Adipocyte (in vitro differentiated cells): Measurements from ENCODE around the gene ALKBH5.

Experiments
- DNase-seq: peaks from one replicate; pipeline ENCODE4 v3.0.0-alpha.2; 2015; ENCODE audit warnings: low read depth
- H3K27me3 ChIP-seq: replicated peaks from 2 replicates; pipeline ENCODE4 v1.7.0; 2013; ENCODE audit warnings: mild to moderate bottlenecking, low read length, moderate library complexity; ENCODE audit not compliant: control insufficient read depth, insufficient read depth
- H3K36me3 ChIP-seq: 2 replicates; pipeline ENCODE4 v1.7.0; 2013; ENCODE audit warnings: low read length, mild to moderate bottlenecking, moderate library complexity; ENCODE audit not compliant: control insufficient read depth, insufficient read depth, severe bottlenecking
- H3K4me1 ChIP-seq: 2 replicates; pipeline ENCODE4 v1.7.0; 2013; ENCODE audit warnings: mild to moderate bottlenecking, low read length, moderate library complexity; ENCODE audit not compliant: control insufficient read depth, insufficient read depth
- H3K4me3 ChIP-seq: 2 replicates; pipeline ENCODE4 v1.7.0; 2013; ENCODE audit warnings: mild to moderate bottlenecking, low read length, moderate library complexity
- H3K9ac ChIP-seq: 2 replicates; pipeline ENCODE4 v1.7.0; 2013; ENCODE audit warnings: mild to moderate bottlenecking, low read length, moderate library complexity
- H3K9me3 ChIP-seq: 2 replicates; pipeline ENCODE4 v1.7.0; 2013; ENCODE audit warnings: mild to moderate bottlenecking, low read length, moderate library complexity; ENCODE audit not compliant: control insufficient read depth

ALKBH5 gene

GRCh38 chr17:18225642-18226283, 42.1 kb downstream of the ALKBH5 start:
- H3K27me3 ChIP-seq: no peaks in the 10 kb centered on the region
- peak overlapping the region; percentile 97 for H3K9ac ChIP-seq
- DNase-seq: peak; percentile 74
- H3K4me3 ChIP-seq: peak overlapping the region; percentile 98
- no peaks in the 10 kb centered on the region for H3K9me3 ChIP-seq
- H3K4me1 ChIP-seq: peaks cover 29% of the 10 kb centered on the region
- no peaks in the 10 kb centered on the region for H3K36me3 ChIP-seq

GRCh38 chr17:18226284-18226945, 42.8 kb downstream of the ALKBH5 start:
- Histone ChIP-seq H3K4me3 (peak overlapping the region; percentile 98), H3K4me1 (peaks cover 23% of the 10 kb centered on the region), H3K9ac (peak overlapping the region; percentile 97), H3K9me3 (no peaks in the 10 kb centered on the region), H3K36me3 (no peaks in the 10 kb centered on the region), H3K27me3 (no peaks in the 10 kb centered on the region)
- peak; percentile 46 for DNase-seq

- Histone ChIP-seq H3K4me1 (peaks cover 19% of the 10 kb centered on the region), H3K36me3 (peaks cover 4% of the 10 kb centered on the region), H3K4me3 (no peak overlapping the region), H3K9me3 (no peaks in the 10 kb centered on the region), H3K27me3 (no peaks in the 10 kb centered on the region), H3K9ac (no peak overlapping the region)
- DNase-seq: no peak
These were observed 44.0 kb downstream of the ALKBH5 start for GRCh38 chr17:18227635-18228034.

- Histone ChIP-seq H3K4me3 (no peak overlapping the region), H3K36me3 (peaks cover 6% of the 10 kb centered on the region), H3K4me1 (peaks cover 19% of the 10 kb centered on the region), H3K9ac (peak overlapping the region; percentile 39), H3K9me3 (no peaks in the 10 kb centered on the region), H3K27me3 (no peaks in the 10 kb centered on the region)
- no peak for DNase-seq
These were observed 44.6 kb downstream of the ALKBH5 start for GRCh38 chr17:18228176-18228682.

GRCh38 chr17:18229254-18229653, 45.6 kb downstream of the ALKBH5 start:
- Histone ChIP-seq H3K4me1 (peaks cover 16% of the 10 kb centered on the region), H3K4me3 (no peak overlapping the region), H3K9ac (no peak overlapping the region), H3K9me3 (no peaks in the 10 kb centered on the region), H3K36me3 (peaks cover 12% of the 10 kb centered on the region), H3K27me3 (no peaks in the 10 kb centered on the region)
- no peak for DNase-seq

GRCh38 chr17:18229771-18230170, 46.1 kb downstream of the ALKBH5 start:
- DNase-seq: no peak
- Histone ChIP-seq H3K9me3 (no peaks in the 10 kb centered on the region), H3K27me3 (no peaks in the 10 kb centered on the region), H3K9ac (no peak overlapping the region), H3K4me1 (peaks cover 10% of the 10 kb centered on the region), H3K36me3 (peaks cover 18% of the 10 kb centered on the region), H3K4me3 (no peak overlapping the region)

- H3K4me3 ChIP-seq: no peak overlapping the region
- H3K9ac ChIP-seq: no peak overlapping the region
- H3K9me3 ChIP-seq: no peaks in the 10 kb centered on the region
- peaks cover 24% of the 10 kb centered on the region for H3K36me3 ChIP-seq
- DNase-seq: no peak
- H3K27me3 ChIP-seq: no peaks in the 10 kb centered on the region
- peaks cover 8% of the 10 kb centered on the region for H3K4me1 ChIP-seq
These were observed 46.9 kb downstream of the ALKBH5 start for GRCh38 chr17:18230288-18231141.

- H3K27me3 ChIP-seq: no peaks in the 10 kb centered on the region
These were observed 47.5 kb downstream of the ALKBH5 start for GRCh38 chr17:18231164-18231563.

GRCh38 chr17:18233803-18234518, 50.3 kb downstream of the ALKBH5 start:
- Histone ChIP-seq H3K4me3 (no peak overlapping the region), H3K9me3 (no peaks in the 10 kb centered on the region), H3K36me3 (peaks cover 46% of the 10 kb centered on the region), H3K9ac (no peak overlapping the region), H3K4me1 (no peaks in the 10 kb centered on the region), H3K27me3 (no peaks in the 10 kb centered on the region)
- no peak for DNase-seq

More at GRCh38 chr17:18231164-18231563, 47.5 kb downstream of the ALKBH5 start:
- peaks cover 30% of the 10 kb centered on the region for H3K36me3 ChIP-seq
- DNase-seq: no peak
- H3K9me3 ChIP-seq: no peaks in the 10 kb centered on the region
- peaks cover 8% of the 10 kb centered on the region for H3K4me1 ChIP-seq
- H3K4me3 ChIP-seq: no peak overlapping the region
- H3K9ac ChIP-seq: no peak overlapping the region

GRCh38 chr17:18234853-18235380, 51.3 kb downstream of the ALKBH5 start:
- DNase-seq: no peak
- no peaks in the 10 kb centered on the region for H3K9me3 ChIP-seq
- no peaks in the 10 kb centered on the region for H3K4me1 ChIP-seq
- H3K27me3 ChIP-seq: no peaks in the 10 kb centered on the region
- no peak overlapping the region for H3K4me3 ChIP-seq
- peaks cover 49% of the 10 kb centered on the region for H3K36me3 ChIP-seq
- H3K9ac ChIP-seq: no peak overlapping the region
